22Rv1 (cell line): ENCODE data around the gene CA11.

Experiments
- ZFX ChIP-seq: fragments of 450-650 bp; IDR thresholded peaks from 2 replicates; pipeline ENCODE4 v1.6.1; 2017; ENCODE audit warnings: antibody characterized with exemption, borderline replicate concordance
- TF ChIP-seq, protein P1 (sequence below): fragments of 450-650 bp; IDR thresholded peaks from 2 replicates; pipeline ENCODE4 v1.5.1; 2017; ENCODE audit warnings: mild to moderate bottlenecking

DNA sequence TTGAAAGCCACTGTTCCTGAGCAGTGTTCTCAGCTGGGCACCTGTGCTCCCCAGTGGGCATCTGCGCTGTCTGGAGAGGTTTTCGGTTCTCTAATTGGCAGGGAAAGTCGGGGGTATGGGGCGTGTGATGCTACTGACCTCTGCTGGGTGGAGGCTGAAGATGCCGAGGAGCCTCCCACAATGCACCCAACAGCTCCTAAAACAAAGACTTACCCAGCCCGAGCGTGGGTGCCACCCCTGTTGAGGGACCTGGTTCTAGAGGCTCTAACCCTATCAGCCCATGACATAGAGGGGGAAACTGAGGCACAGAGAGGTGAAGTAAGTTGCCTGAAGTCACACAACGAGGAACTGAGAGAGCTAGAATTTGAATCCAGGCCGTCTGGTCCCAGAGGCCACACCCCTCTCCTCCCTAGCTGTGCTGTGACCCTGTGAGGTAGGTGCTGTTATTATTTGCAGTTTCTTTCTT lies 37.2 kb downstream of the CA11 start:
- TF ChIP-seq, protein P1, sequence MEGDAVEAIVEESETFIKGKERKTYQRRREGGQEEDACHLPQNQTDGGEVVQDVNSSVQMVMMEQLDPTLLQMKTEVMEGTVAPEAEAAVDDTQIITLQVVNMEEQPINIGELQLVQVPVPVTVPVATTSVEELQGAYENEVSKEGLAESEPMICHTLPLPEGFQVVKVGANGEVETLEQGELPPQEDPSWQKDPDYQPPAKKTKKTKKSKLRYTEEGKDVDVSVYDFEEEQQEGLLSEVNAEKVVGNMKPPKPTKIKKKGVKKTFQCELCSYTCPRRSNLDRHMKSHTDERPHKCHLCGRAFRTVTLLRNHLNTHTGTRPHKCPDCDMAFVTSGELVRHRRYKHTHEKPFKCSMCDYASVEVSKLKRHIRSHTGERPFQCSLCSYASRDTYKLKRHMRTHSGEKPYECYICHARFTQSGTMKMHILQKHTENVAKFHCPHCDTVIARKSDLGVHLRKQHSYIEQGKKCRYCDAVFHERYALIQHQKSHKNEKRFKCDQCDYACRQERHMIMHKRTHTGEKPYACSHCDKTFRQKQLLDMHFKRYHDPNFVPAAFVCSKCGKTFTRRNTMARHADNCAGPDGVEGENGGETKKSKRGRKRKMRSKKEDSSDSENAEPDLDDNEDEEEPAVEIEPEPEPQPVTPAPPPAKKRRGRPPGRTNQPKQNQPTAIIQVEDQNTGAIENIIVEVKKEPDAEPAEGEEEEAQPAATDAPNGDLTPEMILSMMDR, result peak; percentile 63
- TF ChIP-seq ZFX, result no peak
